ENCODE data around the gene CAPZB.

The CAPZB gene

DNA sequence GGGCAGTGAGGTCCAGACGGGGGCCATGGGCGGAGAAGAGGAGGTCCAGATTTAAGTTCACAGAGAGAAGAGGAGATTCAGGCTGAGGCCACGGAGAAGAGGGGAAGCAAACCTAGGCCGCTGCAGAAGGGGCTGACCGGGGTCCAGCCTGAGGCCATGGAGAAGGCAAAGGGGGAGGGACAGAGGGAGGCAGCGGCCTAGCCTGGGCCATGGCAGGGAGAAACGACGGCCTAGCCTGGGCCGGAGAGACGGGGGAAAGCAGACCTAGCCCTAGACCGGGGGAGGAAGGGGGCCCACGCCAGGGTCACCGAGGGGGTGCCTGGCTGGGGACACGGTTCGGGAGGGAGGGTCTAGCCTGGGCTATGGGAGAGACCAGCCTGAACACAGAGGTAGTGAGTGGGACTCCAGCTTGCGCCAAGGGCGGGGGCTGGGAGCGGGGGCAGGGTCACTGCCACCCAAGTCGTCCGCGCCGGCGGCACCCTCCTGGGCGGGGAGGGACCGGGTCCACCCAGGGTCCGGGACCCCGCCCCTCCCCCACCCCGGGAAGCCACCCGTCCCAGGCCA lies 459 bp downstream of the CAPZB start:
- Histone ChIP-seq H3K4me2 (ENCODE audit: low read length) (peak overlapping the region; percentile 100), H3K79me2 (ENCODE audit: insufficient read depth, low read length) (peaks cover 53% of the 10 kb centered on the region), H3K9me3 (ENCODE audit: low read length) (no peaks in the 10 kb centered on the region), H3K27me3 (ENCODE audit: insufficient read depth, low read length) (no peaks in the 10 kb centered on the region), H3F3A (ENCODE audit: insufficient read depth, low read length) (no peaks in the 10 kb centered on the region), H3K4me3 (ENCODE audit: low read depth, low read length, poor library complexity, severe bottlenecking) (peak overlapping the region; percentile 99), H3K9ac (ENCODE audit: low read length) (peak overlapping the region; percentile 96), H3K27ac (ENCODE audit: low read depth, low read length, poor library complexity, severe bottlenecking) (peak overlapping the region; percentile 40), H3K4me1 (ENCODE audit: insufficient read depth, low read length, severe bottlenecking) (peaks cover 43% of the 10 kb centered on the region), H2AFZ (ENCODE audit: low read length) (no peak overlapping the region), H3K36me3 (ENCODE audit: insufficient read depth, low read length) (peaks cover 18% of the 10 kb centered on the region; the same call in 1 of the 2 replicates), H3K9me2 (ENCODE audit: low read depth, low read length) (no peaks in the 10 kb centered on the region), H4K20me1 (ENCODE audit: insufficient read depth, low read length) (no peaks in the 10 kb centered on the region)
- TF ChIP-seq, protein P1, sequence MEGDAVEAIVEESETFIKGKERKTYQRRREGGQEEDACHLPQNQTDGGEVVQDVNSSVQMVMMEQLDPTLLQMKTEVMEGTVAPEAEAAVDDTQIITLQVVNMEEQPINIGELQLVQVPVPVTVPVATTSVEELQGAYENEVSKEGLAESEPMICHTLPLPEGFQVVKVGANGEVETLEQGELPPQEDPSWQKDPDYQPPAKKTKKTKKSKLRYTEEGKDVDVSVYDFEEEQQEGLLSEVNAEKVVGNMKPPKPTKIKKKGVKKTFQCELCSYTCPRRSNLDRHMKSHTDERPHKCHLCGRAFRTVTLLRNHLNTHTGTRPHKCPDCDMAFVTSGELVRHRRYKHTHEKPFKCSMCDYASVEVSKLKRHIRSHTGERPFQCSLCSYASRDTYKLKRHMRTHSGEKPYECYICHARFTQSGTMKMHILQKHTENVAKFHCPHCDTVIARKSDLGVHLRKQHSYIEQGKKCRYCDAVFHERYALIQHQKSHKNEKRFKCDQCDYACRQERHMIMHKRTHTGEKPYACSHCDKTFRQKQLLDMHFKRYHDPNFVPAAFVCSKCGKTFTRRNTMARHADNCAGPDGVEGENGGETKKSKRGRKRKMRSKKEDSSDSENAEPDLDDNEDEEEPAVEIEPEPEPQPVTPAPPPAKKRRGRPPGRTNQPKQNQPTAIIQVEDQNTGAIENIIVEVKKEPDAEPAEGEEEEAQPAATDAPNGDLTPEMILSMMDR (IDR thresholded peaks at IDR 0.05; ENCODE audit: low read length): no peak
- no peak for TF ChIP-seq EZH2 (IDR thresholded peaks at IDR 0.05; ENCODE audit: borderline replicate concordance, low read length)

DNA sequence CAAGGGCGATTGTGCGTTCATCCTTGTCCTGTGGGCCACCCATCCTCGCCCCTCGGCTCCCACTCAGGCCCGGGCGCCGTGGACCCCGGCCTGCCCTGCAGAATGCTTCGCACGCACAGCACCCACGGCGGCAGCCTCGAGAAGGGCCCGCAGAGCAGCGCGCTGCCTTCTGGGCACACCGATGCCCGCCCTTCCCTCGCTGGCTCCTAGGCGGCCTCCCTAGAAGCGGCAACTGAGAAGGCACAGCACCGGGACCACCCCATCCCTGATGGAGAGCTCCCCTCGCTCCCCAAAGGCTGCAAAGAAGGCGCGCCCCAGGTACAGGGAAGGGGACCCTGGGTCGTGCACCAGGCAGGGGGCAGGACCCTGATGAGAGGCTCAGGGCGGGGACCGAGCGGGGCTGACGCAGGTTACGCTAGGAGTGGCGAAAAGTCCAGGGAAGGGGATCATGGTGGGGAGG lies 971 bp downstream of the CAPZB start:
- H3K4me1 ChIP-seq (ENCODE audit: insufficient read depth, low read length, severe bottlenecking): peaks cover 48% of the 10 kb centered on the region
- H3K27ac ChIP-seq (ENCODE audit: low read depth, low read length, poor library complexity, severe bottlenecking): peak overlapping the region; percentile 40
- no peak overlapping the region for H2AFZ ChIP-seq (ENCODE audit: low read length)
- H3K79me2 ChIP-seq (ENCODE audit: insufficient read depth, low read length): peaks cover 57% of the 10 kb centered on the region
- H3K27me3 ChIP-seq (ENCODE audit: insufficient read depth, low read length): no peaks in the 10 kb centered on the region
- H4K20me1 ChIP-seq (ENCODE audit: insufficient read depth, low read length): no peaks in the 10 kb centered on the region
- no peaks in the 10 kb centered on the region for H3F3A ChIP-seq (ENCODE audit: insufficient read depth, low read length)
- no peaks in the 10 kb centered on the region for H3K9me3 ChIP-seq (ENCODE audit: low read length)
- peak overlapping the region; percentile 100 for H3K4me2 ChIP-seq (ENCODE audit: low read length)
- peak overlapping the region; percentile 96 for H3K9ac ChIP-seq (ENCODE audit: low read length)
- no peaks in the 10 kb centered on the region for H3K9me2 ChIP-seq (ENCODE audit: low read depth, low read length)
- H3K4me3 ChIP-seq (ENCODE audit: low read depth, low read length, poor library complexity, severe bottlenecking): peak overlapping the region; percentile 99
- H3K36me3 ChIP-seq (ENCODE audit: insufficient read depth, low read length): peaks cover 18% of the 10 kb centered on the region; the same call in 1 of the 2 replicates
- TF ChIP-seq, protein P1 (IDR thresholded peaks at IDR 0.05; ENCODE audit: low read length): no peak
- no peak for TF ChIP-seq EZH2 (IDR thresholded peaks at IDR 0.05; ENCODE audit: borderline replicate concordance, low read length)

DNA sequence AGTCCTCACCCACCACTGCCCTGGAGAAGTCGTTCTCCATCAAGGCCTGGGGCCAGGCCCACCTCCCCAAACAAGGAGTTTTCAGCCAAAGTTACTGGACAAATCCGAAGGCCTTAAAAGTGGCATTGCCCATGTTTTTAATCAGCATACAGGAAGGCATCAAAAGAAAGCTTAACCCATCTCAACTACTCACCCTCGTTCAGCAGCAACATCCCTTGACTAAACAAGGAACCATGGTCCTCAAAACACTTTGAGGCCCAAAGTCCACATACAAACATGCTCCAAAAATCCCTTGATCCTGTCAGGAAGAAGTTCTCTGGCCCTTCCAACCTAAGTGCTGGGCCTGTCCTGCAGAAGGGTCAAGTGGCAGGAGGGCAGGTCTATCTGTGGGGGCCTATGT lies 1.6 kb downstream of the CAPZB start:
- Histone ChIP-seq H3K9ac (ENCODE audit: low read length) (peak overlapping the region; percentile 96; the same call in 1 of the 2 replicates), H3K36me3 (ENCODE audit: insufficient read depth, low read length) (peaks cover 18% of the 10 kb centered on the region; the same call in 1 of the 2 replicates), H3K4me3 (ENCODE audit: low read depth, low read length, poor library complexity, severe bottlenecking) (peak overlapping the region; percentile 99), H3F3A (ENCODE audit: insufficient read depth, low read length) (no peaks in the 10 kb centered on the region), H4K20me1 (ENCODE audit: insufficient read depth, low read length) (no peaks in the 10 kb centered on the region), H3K27ac (ENCODE audit: low read depth, low read length, poor library complexity, severe bottlenecking) (peak overlapping the region; percentile 28), H3K4me2 (ENCODE audit: low read length) (peak overlapping the region; percentile 100), H3K79me2 (ENCODE audit: insufficient read depth, low read length) (peaks cover 57% of the 10 kb centered on the region), H3K4me1 (ENCODE audit: insufficient read depth, low read length, severe bottlenecking) (peaks cover 54% of the 10 kb centered on the region), H3K9me2 (ENCODE audit: low read depth, low read length) (no peaks in the 10 kb centered on the region), H3K9me3 (ENCODE audit: low read length) (no peaks in the 10 kb centered on the region), H3K27me3 (ENCODE audit: insufficient read depth, low read length) (no peaks in the 10 kb centered on the region), H2AFZ (ENCODE audit: low read length) (no peak overlapping the region)
- TF ChIP-seq, protein P1 (IDR thresholded peaks at IDR 0.05; ENCODE audit: low read length): no peak
- no peak for TF ChIP-seq EZH2 (IDR thresholded peaks at IDR 0.05; ENCODE audit: borderline replicate concordance, low read length)

Data from OCI-LY1 (cell line).